ENCODE measurements around the gene WDR45. TPM values are rescaled to one million over a fixed set of nuclear protein-coding genes. Genes with fewer than 3 reads are reported as not detected.

WDR45 gene
- total RNA-seq, 1 experiment from 2014 or later, result 21.4 TPM

GRCh38 chrX:49069038-49069437 is 10.6 kb downstream of the WDR45 start:
- Histone ChIP-seq H3K4me3 (no peak overlapping the region), H3K9me3 (replicated peaks) (no peaks in the 10 kb centered on the region), H3K27me3 (replicated peaks) (no peaks in the 10 kb centered on the region), H3K4me1 (replicated peaks) (peaks cover 2% of the 10 kb centered on the region), H3K27ac (no peak overlapping the region), H3K36me3 (peaks cover 3% of the 10 kb centered on the region; the same call in 1 of the 2 replicates)
- DNase-seq (ENCODE audit: low read depth in 1 of 2, low spot score in 2 of 2), result no peak

- no peaks in the 10 kb centered on the region for H3K36me3 ChIP-seq
- no peaks in the 10 kb centered on the region for H3K4me1 ChIP-seq (replicated peaks)
- no peak overlapping the region for H3K27ac ChIP-seq
- H3K27me3 ChIP-seq (replicated peaks), result no peaks in the 10 kb centered on the region
- H3K9me3 ChIP-seq (replicated peaks), result no peaks in the 10 kb centered on the region
- no peak for DNase-seq (ENCODE audit: low read depth in 1 of 2, low spot score in 2 of 2)
- no peak overlapping the region for H3K4me3 ChIP-seq
Measured at GRCh38 chrX:49067285-49068120, 12.2 kb downstream of the WDR45 start.

GRCh38 chrX:49066690-49067089 is 13.0 kb downstream of the WDR45 start:
- H3K27me3 ChIP-seq (replicated peaks), result no peaks in the 10 kb centered on the region
- no peak overlapping the region for H3K27ac ChIP-seq
- H3K4me1 ChIP-seq (replicated peaks), result no peaks in the 10 kb centered on the region
- no peaks in the 10 kb centered on the region for H3K9me3 ChIP-seq (replicated peaks)
- DNase-seq (ENCODE audit: low read depth in 1 of 2, low spot score in 2 of 2), result no peak
- no peaks in the 10 kb centered on the region for H3K36me3 ChIP-seq
- H3K4me3 ChIP-seq, result no peak overlapping the region

GRCh38 chrX:49066278-49066677 is 13.4 kb downstream of the WDR45 start:
- Histone ChIP-seq H3K9me3 (replicated peaks) (no peaks in the 10 kb centered on the region), H3K4me3 (no peak overlapping the region), H3K27me3 (replicated peaks) (no peaks in the 10 kb centered on the region), H3K36me3 (no peaks in the 10 kb centered on the region), H3K27ac (no peak overlapping the region), H3K4me1 (replicated peaks) (no peaks in the 10 kb centered on the region)
- DNase-seq (ENCODE audit: low read depth in 1 of 2, low spot score in 2 of 2), result no peak

- no peak overlapping the region for H3K27ac ChIP-seq
- no peaks in the 10 kb centered on the region for H3K27me3 ChIP-seq (replicated peaks)
- DNase-seq (ENCODE audit: low read depth in 1 of 2, low spot score in 2 of 2), result no peak
- H3K36me3 ChIP-seq, result no peaks in the 10 kb centered on the region
- H3K4me1 ChIP-seq (replicated peaks), result no peaks in the 10 kb centered on the region
- H3K4me3 ChIP-seq, result no peak overlapping the region
- H3K9me3 ChIP-seq (replicated peaks), result no peaks in the 10 kb centered on the region
Measured at GRCh38 chrX:49064735-49065134, 15.0 kb downstream of the WDR45 start.

GRCh38 chrX:49064303-49064702 is 15.4 kb downstream of the WDR45 start:
- no peak for DNase-seq (ENCODE audit: low read depth in 1 of 2, low spot score in 2 of 2)
- no peak overlapping the region for H3K27ac ChIP-seq
- no peaks in the 10 kb centered on the region for H3K36me3 ChIP-seq
- H3K4me3 ChIP-seq, result no peak overlapping the region
- H3K4me1 ChIP-seq (replicated peaks), result no peaks in the 10 kb centered on the region
- H3K9me3 ChIP-seq (replicated peaks), result no peaks in the 10 kb centered on the region
- H3K27me3 ChIP-seq (replicated peaks), result no peaks in the 10 kb centered on the region

- H3K36me3 ChIP-seq, result no peaks in the 10 kb centered on the region
- H3K4me3 ChIP-seq, result no peak overlapping the region
- H3K4me1 ChIP-seq (replicated peaks), result no peaks in the 10 kb centered on the region
- no peaks in the 10 kb centered on the region for H3K27me3 ChIP-seq (replicated peaks)
- H3K27ac ChIP-seq, result no peak overlapping the region
- DNase-seq (ENCODE audit: low read depth in 1 of 2, low spot score in 2 of 2), result no peak
- H3K9me3 ChIP-seq (replicated peaks), result no peaks in the 10 kb centered on the region
Measured at GRCh38 chrX:49063715-49064114, 16.0 kb downstream of the WDR45 start.

- H3K9me3 ChIP-seq (replicated peaks), result no peaks in the 10 kb centered on the region
- H3K4me3 ChIP-seq, result no peak overlapping the region
- H3K36me3 ChIP-seq, result no peaks in the 10 kb centered on the region
- no peaks in the 10 kb centered on the region for H3K4me1 ChIP-seq (replicated peaks)
- no peak overlapping the region for H3K27ac ChIP-seq
- no peak for DNase-seq (ENCODE audit: low read depth in 1 of 2, low spot score in 2 of 2)
- no peaks in the 10 kb centered on the region for H3K27me3 ChIP-seq (replicated peaks)
Measured at GRCh38 chrX:49061916-49062315, 17.8 kb downstream of the WDR45 start.

- H3K27me3 ChIP-seq (replicated peaks), result no peaks in the 10 kb centered on the region
- H3K36me3 ChIP-seq, result no peaks in the 10 kb centered on the region
- H3K27ac ChIP-seq, result no peak overlapping the region
- no peak overlapping the region for H3K4me3 ChIP-seq
- no peaks in the 10 kb centered on the region for H3K4me1 ChIP-seq (replicated peaks)
- no peaks in the 10 kb centered on the region for H3K9me3 ChIP-seq (replicated peaks)
- DNase-seq (ENCODE audit: low read depth in 1 of 2, low spot score in 2 of 2), result no peak
Measured at GRCh38 chrX:49061490-49061889, 18.2 kb downstream of the WDR45 start.

- H3K27me3 ChIP-seq (replicated peaks), result no peaks in the 10 kb centered on the region
- no peaks in the 10 kb centered on the region for H3K36me3 ChIP-seq
- H3K27ac ChIP-seq, result no peak overlapping the region
- no peaks in the 10 kb centered on the region for H3K9me3 ChIP-seq (replicated peaks)
- no peak for DNase-seq (ENCODE audit: low read depth in 1 of 2, low spot score in 2 of 2)
- H3K4me1 ChIP-seq (replicated peaks), result no peaks in the 10 kb centered on the region
- no peak overlapping the region for H3K4me3 ChIP-seq
Measured at GRCh38 chrX:49060914-49061313, 18.8 kb downstream of the WDR45 start.

GRCh38 chrX:49059681-49060085 is 20.0 kb downstream of the WDR45 start:
- Histone ChIP-seq H3K4me1 (replicated peaks) (no peaks in the 10 kb centered on the region), H3K27me3 (replicated peaks) (no peaks in the 10 kb centered on the region), H3K27ac (no peak overlapping the region), H3K9me3 (replicated peaks) (no peaks in the 10 kb centered on the region; the same call in 1 of the 2 replicates), H3K36me3 (no peaks in the 10 kb centered on the region), H3K4me3 (no peak overlapping the region)
- DNase-seq (ENCODE audit: low read depth in 1 of 2, low spot score in 2 of 2), result no peak

GRCh38 chrX:49059201-49059600 is 20.5 kb downstream of the WDR45 start:
- Histone ChIP-seq H3K36me3 (no peaks in the 10 kb centered on the region), H3K27me3 (replicated peaks) (no peaks in the 10 kb centered on the region), H3K27ac (no peak overlapping the region), H3K4me1 (replicated peaks) (no peaks in the 10 kb centered on the region), H3K9me3 (replicated peaks) (no peaks in the 10 kb centered on the region; the same call in 1 of the 2 replicates), H3K4me3 (no peak overlapping the region)
- no peak for DNase-seq (ENCODE audit: low read depth in 1 of 2, low spot score in 2 of 2)

GRCh38 chrX:49058794-49059193 is 20.9 kb downstream of the WDR45 start, which contains the start of gene CCDC120:
TSS of gene CCDC120 (plus strand) at chrX:49058999. CDS start at chrX:49062042, 3,043 bp downstream.
- Histone ChIP-seq H3K36me3 (no peaks in the 10 kb centered on the region), H3K27me3 (replicated peaks) (no peaks in the 10 kb centered on the region), H3K4me1 (replicated peaks) (no peaks in the 10 kb centered on the region), H3K27ac (no peak within 1 kb of the TSS), H3K4me3 (no peak within 1 kb of the TSS), H3K9me3 (replicated peaks) (no peaks in the 10 kb centered on the region; the same call in 1 of the 2 replicates)
- DNase-seq (ENCODE audit: low read depth in 1 of 2, low spot score in 2 of 2), result no peak

GRCh38 chrX:49054073-49054762 is 25.5 kb downstream of the WDR45 start:
- Histone ChIP-seq H3K27me3 (replicated peaks) (no peaks in the 10 kb centered on the region), H3K36me3 (no peaks in the 10 kb centered on the region), H3K27ac (no peak overlapping the region), H3K4me1 (replicated peaks) (no peaks in the 10 kb centered on the region), H3K4me3 (peak overlapping the region; percentile 46), H3K9me3 (replicated peaks) (no peaks in the 10 kb centered on the region; the same call in 1 of the 2 replicates)
- DNase-seq (ENCODE audit: low read depth in 1 of 2, low spot score in 2 of 2), result no peak
